Hepatocyte (in vitro differentiated cells): ENCODE measurements around the gene TCF7L1. TPM values are rescaled to one million over a fixed set of nuclear protein-coding genes. Genes with fewer than 3 reads are reported as not detected.
A peak's percentile ranks its signal among the peaks of the same experiment; 100 is the strongest.

Experiments used
- DNase-seq: peaks from one replicate; pipeline ENCODE4 v3.0.0-alpha.2; 2016; ENCODE audit warnings: low spot score
- H2AFZ ChIP-seq: fragments of 200-600 bp; sonication (generic); 2 replicates; pipeline ENCODE4 v1.6.0; 2016; ENCODE audit warnings: antibody characterized with exemption, mild to moderate bottlenecking
- H3K27ac ChIP-seq: fragments of 200-600 bp; sonication (generic); 2 replicates; pipeline ENCODE4 v1.5.1; 2016; ENCODE audit warnings: mild to moderate bottlenecking
- H3K27me3 ChIP-seq: fragments of 200-600 bp; sonication (generic); 2 replicates; pipeline ENCODE4 v1.6.1; 2016
- H3K36me3 ChIP-seq: fragments of 200-600 bp; sonication (generic); replicated peaks from 2 replicates; pipeline ENCODE4 v1.5.1; 2016; ENCODE audit warnings: low read depth; ENCODE audit not compliant: insufficient read depth
- H3K4me1 ChIP-seq: fragments of 200-600 bp; sonication (generic); 2 replicates; pipeline ENCODE4 v1.5.1; 2016; ENCODE audit warnings: mild to moderate bottlenecking, moderate library complexity; ENCODE audit not compliant: insufficient read depth
- H3K4me2 ChIP-seq: fragments of 200-600 bp; sonication (generic); 2 replicates; pipeline ENCODE4 v1.6.0; 2016
- H3K4me3 ChIP-seq: fragments of 200-600 bp; sonication (generic); 2 replicates; pipeline ENCODE4 v1.5.1; 2016; ENCODE audit warnings: mild to moderate bottlenecking
- H3K79me2 ChIP-seq: fragments of 200-600 bp; sonication (generic); 2 replicates; pipeline ENCODE4 v1.6.0; 2017; ENCODE audit warnings: mild to moderate bottlenecking
- H3K9me2 ChIP-seq: fragments of 200-600 bp; sonication (generic); replicated peaks from 2 replicates; pipeline ENCODE4 v1.6.0; 2017; ENCODE audit warnings: mild to moderate bottlenecking; ENCODE audit not compliant: insufficient read depth
- H3K9me3 ChIP-seq: fragments of 200-600 bp; sonication (generic); 2 replicates; pipeline ENCODE4 v1.5.1; 2016; ENCODE audit warnings: low read depth, mild to moderate bottlenecking
- H4K20me1 ChIP-seq: fragments of 200-600 bp; sonication (generic); 2 replicates; pipeline ENCODE4 v1.6.0; 2016; ENCODE audit warnings: mild to moderate bottlenecking; ENCODE audit not compliant: insufficient read depth, poor library complexity, severe bottlenecking
- CTCF ChIP-seq: fragments of 200-600 bp; sonication (generic); IDR thresholded peaks from 2 replicates; pipeline ENCODE4 v1.5.1; 2016; ENCODE audit warnings: antibody characterized with exemption, mild to moderate bottlenecking; ENCODE audit not compliant: poor library complexity
- EZH2 ChIP-seq: fragments of 200-600 bp; sonication (generic); IDR thresholded peaks from 2 replicates; pipeline ENCODE4 v1.6.1; 2016; ENCODE audit warnings: antibody characterized with exemption, mild to moderate bottlenecking, borderline replicate concordance
- EZH2phosphoT487 ChIP-seq: fragments of 200-600 bp; sonication (generic); IDR thresholded peaks from one replicate; pipeline ENCODE4 v1.6.1; 2018; ENCODE audit warnings: antibody characterized with exemption, mild to moderate bottlenecking, low read depth, moderate library complexity; ENCODE audit not compliant: unreplicated experiment, severe bottlenecking
- WGBS: methylation state at CpG from one replicate; pipeline ENCODE4 v1.1.6; 2016; ENCODE audit warnings: low lambda C conversion rate; ENCODE audit errors: missing lambda C conversion rate; 5-methylcytosine and 5-hydroxymethylcytosine counted together
- polyA plus RNA-seq: library from polyadenylated mRNA; unstranded; fragments of >200 nt; fragmentation: Nextera tagmentation; extraction: Ambion mirVana; gene quantifications from 2 replicates; pipeline ENCODE4 v1.2.1, GENCODE V29; 2016
- total RNA-seq: library from RNA; depleted of rRNA; stranded (reverse); fragments of >200 nt; gene quantifications from 2 replicates; pipeline ENCODE4 v1.2.3, GENCODE V29; 2014

Gene TCF7L1
- total and polyA plus RNA-seq, 2 experiments from 2014 or later = 3.7 to 20.6 TPM

- no peak overlapping the region for H2AFZ ChIP-seq
- peaks cover 16% of the 10 kb centered on the region for H4K20me1 ChIP-seq
- H3K27me3 ChIP-seq = no peaks in the 10 kb centered on the region
- peak overlapping the region; percentile 95 for H3K4me2 ChIP-seq
- TF ChIP-seq CTCF (no peak), EZH2 (no peak), EZH2phosphoT487 (no peak)
- H3K9me2 ChIP-seq = no peaks in the 10 kb centered on the region
- peaks cover 68% of the 10 kb centered on the region for H3K79me2 ChIP-seq
- peak overlapping the region; percentile 98 for H3K27ac ChIP-seq
- no peak overlapping the region for H3K4me3 ChIP-seq
- DNase-seq = peak; percentile 74
- H3K4me1 ChIP-seq = peaks cover 15% of the 10 kb centered on the region
- no peaks in the 10 kb centered on the region for H3K36me3 ChIP-seq
- WGBS = 60% methylated on average over 10 of the region's 10 CpGs
- H3K9me3 ChIP-seq = no peaks in the 10 kb centered on the region
Observed at GRCh38 chr2:85324639-85325465, 191.7 kb downstream of the TCF7L1 start.

GRCh38 chr2:85325466-85325811 lies 192.2 kb downstream of the TCF7L1 start:
- no peaks in the 10 kb centered on the region for H3K27me3 ChIP-seq
- no peaks in the 10 kb centered on the region for H3K9me2 ChIP-seq
- H3K79me2 ChIP-seq = peaks cover 63% of the 10 kb centered on the region
- WGBS = 75% methylated on average over 9 of the region's 9 CpGs
- H3K4me1 ChIP-seq = peaks cover 15% of the 10 kb centered on the region
- H3K9me3 ChIP-seq = no peaks in the 10 kb centered on the region
- peaks cover 15% of the 10 kb centered on the region for H4K20me1 ChIP-seq
- H3K4me2 ChIP-seq = peak overlapping the region; percentile 95
- H2AFZ ChIP-seq = no peak overlapping the region
- H3K36me3 ChIP-seq = no peaks in the 10 kb centered on the region
- peak overlapping the region; percentile 57 for H3K4me3 ChIP-seq
- peak overlapping the region; percentile 98 for H3K27ac ChIP-seq
- TF ChIP-seq EZH2phosphoT487 = no peak
- DNase-seq = no peak

GRCh38 chr2:85326406-85327159 lies 193.4 kb downstream of the TCF7L1 start:
- DNase-seq = no peak
- no peaks in the 10 kb centered on the region for H3K27me3 ChIP-seq
- TF ChIP-seq EZH2phosphoT487 = no peak
- no peak for TF ChIP-seq EZH2
- TF ChIP-seq CTCF = no peak
- H3K9me2 ChIP-seq = no peaks in the 10 kb centered on the region
- H2AFZ ChIP-seq = no peak overlapping the region
- H3K4me3 ChIP-seq = peak overlapping the region; percentile 57
- no peaks in the 10 kb centered on the region for H3K36me3 ChIP-seq
- 44% methylated on average over 32 of the region's 32 CpGs for WGBS
- peaks cover 15% of the 10 kb centered on the region for H3K4me1 ChIP-seq
- H3K9me3 ChIP-seq = no peaks in the 10 kb centered on the region
- H4K20me1 ChIP-seq = peaks cover 15% of the 10 kb centered on the region
- peak overlapping the region; percentile 95 for H3K4me2 ChIP-seq
- H3K27ac ChIP-seq = peak overlapping the region; percentile 98
- H3K79me2 ChIP-seq = peaks cover 51% of the 10 kb centered on the region
